Esophagus squamous epithelium (tissue), 4 donors: ENCODE measurements around the gene RAB14.

ENCODE experiments used
- POLR2A ChIP-seq, 4 donors: fragments of 450-650 bp; IDR thresholded peaks; one replicate each; pipeline ENCODE4 v1.6.1; 2017; ENCODE audit warnings: antibody characterized with exemption in 4 of 4, mild to moderate bottlenecking in 4 of 4, moderate library complexity in 3 of 4
- TF ChIP-seq, protein P1 (sequence below), 6 experiments: fragments of 450-650 bp in 4 of 6; fragments of 200-600 bp in 2 of 6; sonication (generic) in 2 of 6; IDR thresholded peaks; one replicate each; pipeline ENCODE4 v1.5.1; 2016 to 2019; ENCODE audit warnings: antibody characterized with exemption in 6 of 6, mild to moderate bottlenecking in 4 of 6, moderate library complexity in 4 of 6

DNA sequence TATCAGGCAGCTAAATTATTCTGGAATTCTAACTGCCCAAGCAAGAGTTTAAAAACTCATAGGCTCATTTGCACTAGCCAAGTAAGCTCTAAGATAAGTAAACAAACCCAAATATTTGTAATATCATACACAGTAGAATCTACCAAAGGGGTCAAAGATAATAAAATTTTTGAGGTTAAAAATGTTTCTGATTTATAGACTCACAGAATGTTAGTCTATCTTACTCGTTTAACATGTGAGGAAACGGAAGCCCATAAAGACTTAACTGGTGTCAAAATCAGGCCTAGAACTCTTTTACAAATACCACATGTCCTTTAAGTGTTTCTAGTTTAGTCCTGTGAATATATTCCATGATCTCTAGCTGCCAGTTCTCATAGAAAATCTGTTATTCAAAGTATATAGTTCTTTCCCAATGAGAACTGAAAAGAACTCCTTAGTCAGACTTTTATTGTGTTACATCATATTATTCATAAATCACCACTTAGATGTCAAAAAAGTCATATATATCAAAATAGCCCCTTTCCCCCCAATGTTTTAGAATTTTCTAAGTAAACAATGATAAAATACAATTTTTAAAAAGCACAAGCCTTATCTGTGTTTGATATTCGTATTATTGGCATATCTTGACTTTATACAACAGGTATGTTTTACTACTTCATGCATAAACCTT, 13.9 kb downstream of the RAB14 start:
- no peak for TF ChIP-seq POLR2A (IDR thresholded peaks at IDR 0.05)
- TF ChIP-seq, protein P1, sequence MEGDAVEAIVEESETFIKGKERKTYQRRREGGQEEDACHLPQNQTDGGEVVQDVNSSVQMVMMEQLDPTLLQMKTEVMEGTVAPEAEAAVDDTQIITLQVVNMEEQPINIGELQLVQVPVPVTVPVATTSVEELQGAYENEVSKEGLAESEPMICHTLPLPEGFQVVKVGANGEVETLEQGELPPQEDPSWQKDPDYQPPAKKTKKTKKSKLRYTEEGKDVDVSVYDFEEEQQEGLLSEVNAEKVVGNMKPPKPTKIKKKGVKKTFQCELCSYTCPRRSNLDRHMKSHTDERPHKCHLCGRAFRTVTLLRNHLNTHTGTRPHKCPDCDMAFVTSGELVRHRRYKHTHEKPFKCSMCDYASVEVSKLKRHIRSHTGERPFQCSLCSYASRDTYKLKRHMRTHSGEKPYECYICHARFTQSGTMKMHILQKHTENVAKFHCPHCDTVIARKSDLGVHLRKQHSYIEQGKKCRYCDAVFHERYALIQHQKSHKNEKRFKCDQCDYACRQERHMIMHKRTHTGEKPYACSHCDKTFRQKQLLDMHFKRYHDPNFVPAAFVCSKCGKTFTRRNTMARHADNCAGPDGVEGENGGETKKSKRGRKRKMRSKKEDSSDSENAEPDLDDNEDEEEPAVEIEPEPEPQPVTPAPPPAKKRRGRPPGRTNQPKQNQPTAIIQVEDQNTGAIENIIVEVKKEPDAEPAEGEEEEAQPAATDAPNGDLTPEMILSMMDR (IDR thresholded peaks at IDR 0.05): no peak
